Measurements from ENCODE around the gene XRCC2.

The XRCC2 gene

GRCh38 chr7:152601305-152601798 lies 74.6 kb downstream of the XRCC2 start:
- DNase-seq (ENCODE audit: low read depth in 2 of 2): no peak
- no peak for TF ChIP-seq CTCF (IDR thresholded peaks at IDR 0.05; ENCODE audit: low read depth, low read length)

GRCh38 chr7:152600266-152600665 lies 75.7 kb downstream of the XRCC2 start:
- no peak for DNase-seq (ENCODE audit: low read depth in 2 of 2)
- no peak overlapping the region for H3K4me3 ChIP-seq (replicated peaks in 1 of 2; ENCODE audit: low read depth in 2 of 2, low read length in 2 of 2)
- no peak for TF ChIP-seq CTCF (IDR thresholded peaks at IDR 0.05; ENCODE audit: low read depth, low read length)

More at GRCh38 chr7:152601305-152601798, 74.6 kb downstream of the XRCC2 start:
- H3K4me3 ChIP-seq (replicated peaks in 1 of 2; ENCODE audit: low read depth in 2 of 2, low read length in 2 of 2): no peak overlapping the region

DNA sequence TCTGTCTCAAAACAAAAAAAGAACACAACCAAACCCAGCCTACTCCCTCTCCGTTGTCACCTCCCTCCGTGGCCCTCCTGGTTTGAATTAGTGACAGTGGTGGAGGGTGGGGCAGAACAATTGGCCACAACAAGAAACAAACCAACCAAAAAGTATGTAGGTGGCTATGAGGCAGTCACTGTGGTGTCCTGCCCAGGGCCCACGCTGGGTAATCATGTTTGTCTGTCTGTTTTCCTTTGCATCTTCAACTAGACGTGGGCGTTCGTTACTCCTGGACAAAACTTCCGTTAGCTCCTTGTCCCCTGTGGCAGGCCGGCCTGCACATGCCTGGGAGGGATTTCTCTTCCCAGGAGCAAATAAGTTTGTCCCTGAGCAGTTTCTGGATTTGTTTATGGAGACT lies 78.4 kb downstream of the XRCC2 start:
- no peak overlapping the region for H3K4me3 ChIP-seq (replicated peaks in 1 of 2; ENCODE audit: low read depth in 2 of 2, low read length in 2 of 2)
- no peak for DNase-seq (ENCODE audit: low read depth in 2 of 2)
- TF ChIP-seq CTCF (IDR thresholded peaks at IDR 0.05; ENCODE audit: low read depth, low read length): no peak

- H3K4me3 ChIP-seq (replicated peaks in 1 of 2; ENCODE audit: low read depth in 2 of 2, low read length in 2 of 2): no peak overlapping the region
- TF ChIP-seq CTCF (IDR thresholded peaks at IDR 0.05; ENCODE audit: low read depth, low read length): no peak
- DNase-seq (ENCODE audit: low read depth in 2 of 2): no peak
Measured at GRCh38 chr7:152596824-152597223, 79.1 kb downstream of the XRCC2 start.
